Skeletal muscle satellite cell (primary cell): ENCODE measurements around the gene LRIT1. TPM values are rescaled to one million over a fixed set of nuclear protein-coding genes. Genes with fewer than 3 reads are reported as not detected.
A peak's percentile ranks its signal among the peaks of the same experiment; 100 is the strongest.
"Not testable (repeated sequence)": the region's sequence is repeated elsewhere in the genome, so short reads cannot be mapped to it uniquely, and the experiment has no call there.

Source experiments
- H3K27me3 ChIP-seq: 2 replicates; pipeline ENCODE4 v1.7.0; 2013; ENCODE audit warnings: low read length; ENCODE audit not compliant: control insufficient read depth, insufficient read depth
- H3K36me3 ChIP-seq: 2 replicates; pipeline ENCODE4 v1.7.0; 2013; ENCODE audit warnings: mild to moderate bottlenecking, control low read depth, low read length; ENCODE audit not compliant: insufficient read depth
- H3K4me1 ChIP-seq: 2 replicates; pipeline ENCODE4 v1.7.0; 2013; ENCODE audit warnings: low read length; ENCODE audit not compliant: control insufficient read depth, insufficient read depth
- H3K4me2 ChIP-seq: 2 replicates; pipeline ENCODE4 v1.7.0; 2013; ENCODE audit warnings: mild to moderate bottlenecking, low read length
- H3K4me3 ChIP-seq: 2 replicates; pipeline ENCODE4 v1.7.0; 2013; ENCODE audit warnings: low read length
- H3K9ac ChIP-seq: 2 replicates; pipeline ENCODE4 v1.7.0; 2013; ENCODE audit warnings: mild to moderate bottlenecking, low read depth, low read length, moderate library complexity
- H3K9me3 ChIP-seq: replicated peaks from 2 replicates; pipeline ENCODE4 v1.7.0; 2013; ENCODE audit warnings: mild to moderate bottlenecking, control low read depth, low read length
- total RNA-seq: library from RNA; depleted of rRNA; stranded (reverse); fragments of >200 nt; gene quantifications from 2 replicates; pipeline ENCODE4 v1.2.3, GENCODE V29; 2012; rRNA removed

The LRIT1 gene
- not detected in 2 replicates for total RNA-seq

- no peaks in the 10 kb centered on the region for H3K4me1 ChIP-seq
- H3K9ac ChIP-seq, result no peak within 1 kb of the TSS
- no peaks in the 10 kb centered on the region for H3K36me3 ChIP-seq
- H3K27me3 ChIP-seq, result peaks cover 41% of the 10 kb centered on the region
- no peak within 1 kb of the TSS for H3K4me2 ChIP-seq
- no peaks in the 10 kb centered on the region for H3K9me3 ChIP-seq
- H3K4me3 ChIP-seq, result no peak within 1 kb of the TSS
Observed at GRCh38 chr10:84241185-84241790, at the start of gene LRIT1. Gene LRIT1 (minus strand): TSS chr10:84241546. CDS start chr10:84241439, 107 bp downstream.

GRCh38 chr10:84290235-84290634, 48.9 kb upstream of the LRIT1 start:
- H3K4me2 ChIP-seq, result no peak overlapping the region
- H3K4me3 ChIP-seq, result no peak overlapping the region
- H3K4me1 ChIP-seq, result no peaks in the 10 kb centered on the region
- no peaks in the 10 kb centered on the region for H3K9me3 ChIP-seq
- H3K27me3 ChIP-seq, result peaks cover 18% of the 10 kb centered on the region
- H3K36me3 ChIP-seq, result no peaks in the 10 kb centered on the region
- H3K9ac ChIP-seq, result no peak overlapping the region

GRCh38 chr10:84289521-84290200, 48.3 kb upstream of the LRIT1 start:
- H3K4me1 ChIP-seq, result no peaks in the 10 kb centered on the region

GRCh38 chr10:84288151-84288550, 46.8 kb upstream of the LRIT1 start:
- H3K9me3 ChIP-seq, result no peaks in the 10 kb centered on the region
- peaks cover 18% of the 10 kb centered on the region for H3K27me3 ChIP-seq
- no peak overlapping the region for H3K9ac ChIP-seq
- H3K4me2 ChIP-seq, result no peak overlapping the region
- H3K4me3 ChIP-seq, result no peak overlapping the region
- H3K4me1 ChIP-seq, result no peaks in the 10 kb centered on the region
- H3K36me3 ChIP-seq, result no peaks in the 10 kb centered on the region

More at GRCh38 chr10:84289521-84290200, 48.3 kb upstream of the LRIT1 start:
- Histone ChIP-seq H3K36me3 (no peaks in the 10 kb centered on the region), H3K4me2 (no peak overlapping the region), H3K9ac (no peak overlapping the region), H3K27me3 (peaks cover 18% of the 10 kb centered on the region), H3K4me3 (no peak overlapping the region), H3K9me3 (no peaks in the 10 kb centered on the region)

GRCh38 chr10:84286695-84287094, 45.3 kb upstream of the LRIT1 start:
- H3K4me3 ChIP-seq, result no peak overlapping the region
- no peaks in the 10 kb centered on the region for H3K36me3 ChIP-seq
- no peak overlapping the region for H3K9ac ChIP-seq
- no peaks in the 10 kb centered on the region for H3K4me1 ChIP-seq
- no peak overlapping the region for H3K4me2 ChIP-seq
- no peaks in the 10 kb centered on the region for H3K9me3 ChIP-seq
- peaks cover 18% of the 10 kb centered on the region for H3K27me3 ChIP-seq

GRCh38 chr10:84279876-84280475, 38.6 kb upstream of the LRIT1 start:
- H3K36me3 ChIP-seq, H3K4me2 ChIP-seq, H3K9me3 ChIP-seq, H3K4me1 ChIP-seq, H3K4me3 ChIP-seq, H3K9ac ChIP-seq: not testable (repeated sequence)
- H3K27me3 ChIP-seq, result peaks cover 23% of the 10 kb centered on the region

GRCh38 chr10:84270708-84271107, 29.4 kb upstream of the LRIT1 start:
- H3K36me3 ChIP-seq, result no peaks in the 10 kb centered on the region
- no peak overlapping the region for H3K4me3 ChIP-seq
- H3K4me2 ChIP-seq, result no peak overlapping the region
- H3K9me3 ChIP-seq, result no peaks in the 10 kb centered on the region
- H3K27me3 ChIP-seq, result peaks cover 2% of the 10 kb centered on the region
- H3K4me1 ChIP-seq, result peaks cover 18% of the 10 kb centered on the region
- no peak overlapping the region for H3K9ac ChIP-seq

GRCh38 chr10:84269773-84270172, 28.4 kb upstream of the LRIT1 start:
- H3K9me3 ChIP-seq, result no peaks in the 10 kb centered on the region
- H3K27me3 ChIP-seq, result no peaks in the 10 kb centered on the region
- H3K36me3 ChIP-seq, result no peaks in the 10 kb centered on the region
- H3K4me2 ChIP-seq, result peak overlapping the region; percentile 20
- H3K4me1 ChIP-seq, result peaks cover 18% of the 10 kb centered on the region
- no peak overlapping the region for H3K4me3 ChIP-seq
- no peak overlapping the region for H3K9ac ChIP-seq

GRCh38 chr10:84269162-84269561, 27.8 kb upstream of the LRIT1 start:
- Histone ChIP-seq H3K9ac (no peak overlapping the region), H3K4me3 (no peak overlapping the region)

GRCh38 chr10:84267503-84268126, 26.3 kb upstream of the LRIT1 start:
- Histone ChIP-seq H3K4me3 (no peak overlapping the region), H3K4me2 (no peak overlapping the region)

More at GRCh38 chr10:84269162-84269561, 27.8 kb upstream of the LRIT1 start:
- Histone ChIP-seq H3K27me3 (no peaks in the 10 kb centered on the region), H3K4me1 (peaks cover 18% of the 10 kb centered on the region), H3K36me3 (no peaks in the 10 kb centered on the region), H3K4me2 (no peak overlapping the region), H3K9me3 (no peaks in the 10 kb centered on the region)

GRCh38 chr10:84265418-84265817, 24.1 kb upstream of the LRIT1 start:
- peaks cover 15% of the 10 kb centered on the region for H3K4me1 ChIP-seq

More at GRCh38 chr10:84267503-84268126, 26.3 kb upstream of the LRIT1 start:
- H3K9ac ChIP-seq, result no peak overlapping the region
- no peaks in the 10 kb centered on the region for H3K9me3 ChIP-seq
- no peaks in the 10 kb centered on the region for H3K36me3 ChIP-seq
- peaks cover under 1% of the 10 kb centered on the region for H3K27me3 ChIP-seq
- H3K4me1 ChIP-seq, result peaks cover 18% of the 10 kb centered on the region

More at GRCh38 chr10:84265418-84265817, 24.1 kb upstream of the LRIT1 start:
- H3K27me3 ChIP-seq, result peaks cover 19% of the 10 kb centered on the region
- H3K36me3 ChIP-seq, result no peaks in the 10 kb centered on the region
- H3K9ac ChIP-seq, result no peak overlapping the region
- H3K4me2 ChIP-seq, result no peak overlapping the region
- no peak overlapping the region for H3K4me3 ChIP-seq
- no peaks in the 10 kb centered on the region for H3K9me3 ChIP-seq
